ENCODE results near the gene POF1B. TPM values are rescaled to one million over a fixed set of nuclear protein-coding genes. Genes with fewer than 3 reads are reported as not detected.

POF1B gene
- polyA plus RNA-seq, 2 of the 4 experiments (the other 2 are of a cell fraction) = 3.8 to 11.7 TPM

- TF ChIP-seq HMGXB4 (CRISPR knock-in tag; IDR thresholded peaks at IDR 0.05; ENCODE audit: borderline replicate concordance) = no peak
- no peak for TF ChIP-seq ZNF302 (CRISPR knock-in tag; IDR thresholded peaks at IDR 0.05)
- TF ChIP-seq HOXB5 (CRISPR knock-in tag; IDR thresholded peaks at IDR 0.05) = no peak
- TF ChIP-seq NFE2L2 (conservative IDR thresholded peaks at IDR 0.05; ENCODE audit: low read length) = no peak
Measured at GRCh38 chrX:85244450-85245211, 134.8 kb downstream of the POF1B start (continued).

GRCh38 chrX:85243761-85244449 is 135.6 kb downstream of the POF1B start, which contains the start of the genes SATL1 and ZNF711:
Gene SATL1 (minus strand): TSS chrX:85243779. CDS start chrX:85108968, 134,811 bp downstream.
Gene ZNF711 (plus strand): TSS chrX:85243991. CDS start chrX:85247573, 3,582 bp downstream.
- ATAC-seq (peak; percentile 87 to 88), DNase-seq (ENCODE audit: low read depth in 1 of 2, low spot score in 1 of 2) (peak; percentile 14 to 51), FAIRE-seq (no peak)
- POLR2A ChIA-PET = interaction anchor here (0.7 kb wide), 1 partner anchor 45 kb away, joined by 3 read pairs; no protein-coding TSS in a partner anchor
- Histone ChIP-seq H3K4me2 (peak within 1 kb of the TSS; percentile 83), H3K4me1 (no peaks in the 10 kb centered on the region), H3K9me3 (no peaks in the 10 kb centered on the region), H3K27ac (peak within 1 kb of the TSS; percentile 66 to 82; a peak in 5 of 6 replicates), H3K4me3 (peak within 1 kb of the TSS; percentile 83)
- CTCF ChIA-PET = interaction anchor here (0.7 kb wide), 1 partner anchor 1637 kb away, joined by 3 read pairs; no protein-coding TSS in a partner anchor
- 2% methylated on average over 25 of the region's 65 CpGs for WGBS (ENCODE audit: missing lambda C conversion rate)
- no peak for TF ChIP-seq KDM5A (IDR thresholded peaks at IDR 0.05)
- no peak for TF ChIP-seq ELK1 (IDR thresholded peaks at IDR 0.05; ENCODE audit: low read depth, low read length)
- TF ChIP-seq BHLHE40 (IDR thresholded peaks at IDR 0.05; ENCODE audit: low read depth, low read length) = no peak
- no peak for TF ChIP-seq EHMT2 (IDR thresholded peaks at IDR 0.05; ENCODE audit: low read depth)
- TF ChIP-seq KDM1A (IDR thresholded peaks at IDR 0.05; ENCODE audit: low read depth) = 0 out of 2 replicates have a peak, but pooled peaks have one; percentile 36
- TF ChIP-seq JUN (IDR thresholded peaks at IDR 0.05) = 0 out of 5 replicates have a peak, but pooled peaks of 1 of the 2 experiments have one; percentile 35
- TF ChIP-seq PHF8 (IDR thresholded peaks at IDR 0.05; ENCODE audit: borderline replicate concordance, low read depth) = peak; percentile 16; the same call in 1 of the 2 replicates
- no peak for TF ChIP-seq HDAC2 (IDR thresholded peaks at IDR 0.05)
- peak; percentile 59 for TF ChIP-seq MAFK (IDR thresholded peaks at IDR 0.05; ENCODE audit: partially characterized antibody)
- TF ChIP-seq TP53 (CRISPR knock-in tag; IDR thresholded peaks at IDR 0.05) = no peak

GRCh38 chrX:85243155-85243554 is 136.3 kb downstream of the POF1B start:
- ChIA-PET POLR2A (no interaction called here), CTCF (no interaction called here)
- FAIRE-seq (peak; percentile 89), ATAC-seq (no peak), DNase-seq (ENCODE audit: low read depth in 1 of 2, low spot score in 1 of 2) (no peak)
- TF ChIP-seq ELK1 (IDR thresholded peaks at IDR 0.05; ENCODE audit: low read depth, low read length) (no peak), KDM5A (IDR thresholded peaks at IDR 0.05) (no peak), CEBPB (IDR thresholded peaks at IDR 0.05) (peak in 1 of 2 experiments; percentile 36; a peak in 1 of 4 replicates), HEYL (CRISPR knock-in tag; IDR thresholded peaks at IDR 0.05) (no peak), HDAC2 (IDR thresholded peaks at IDR 0.05) (no peak), RFX5 (IDR thresholded peaks at IDR 0.05) (no peak)
- 42% methylated on average over 2 of the region's 2 CpGs for WGBS (ENCODE audit: missing lambda C conversion rate)
- no peaks in the 10 kb centered on the region for H3K4me1 ChIP-seq
- peak overlapping the region; percentile 83 for H3K4me2 ChIP-seq
- H3K27ac ChIP-seq = no peak overlapping the region; a peak in 1 of 6 replicates
- no peaks in the 10 kb centered on the region for H3K9me3 ChIP-seq
- H3K4me3 ChIP-seq = peak overlapping the region; percentile 83

Other genes with a start within 250 kb of the POF1B start
- gene SATL1, start 135.9 kb downstream of the POF1B start, polyA plus RNA-seq (2011; rRNA removed) = 0.06 TPM in 1 of 2 replicates, not detected in the other
- 0.03 to 0.04 TPM (median 0.03 TPM) in 3 replicates for gene SATL1, start 135.9 kb downstream of the POF1B start, polyA plus RNA-seq (2017; fragmentation: RNase III; extraction: RNeasy Plus Mini Kit Qiagen cat#74134 plus additional on column Dnase treatment)
- 5.7 and 7.8 TPM in 2 replicates for gene ZNF711, start 135.7 kb downstream of the POF1B start, polyA plus RNA-seq (2011; rRNA removed)
- gene ZNF711, start 135.7 kb downstream of the POF1B start, polyA plus RNA-seq (2017; fragmentation: RNase III; extraction: RNeasy Plus Mini Kit Qiagen cat#74134 plus additional on column Dnase treatment) = 1.3 to 1.4 TPM (median 1.4 TPM) in 3 replicates